ENCODE data around the gene LYRM7.
"Not testable (repeated sequence)": the region's sequence is repeated elsewhere in the genome, so short reads cannot be mapped to it uniquely, and the experiment has no call there.

LYRM7 gene

DNA sequence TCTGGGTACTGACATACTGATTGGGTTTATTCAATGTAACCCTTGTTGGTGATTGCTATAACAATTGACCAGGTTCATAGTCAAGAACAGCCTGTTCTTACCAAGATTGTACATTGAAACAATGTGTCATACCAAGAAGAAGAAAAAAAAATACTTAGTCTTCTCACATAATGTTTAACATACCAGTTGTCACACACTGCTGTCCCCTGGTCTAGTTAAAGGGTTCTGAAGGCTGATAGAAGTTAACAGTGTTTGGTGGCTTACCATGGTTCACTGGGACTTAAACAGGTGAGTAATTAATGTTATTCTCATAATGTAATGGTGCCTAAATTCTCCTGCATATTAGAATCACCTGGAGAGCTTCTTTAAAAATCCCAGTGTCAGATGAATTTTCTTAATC lies 74.6 kb downstream of the LYRM7 start:
- Mint-ChIP-seq H3K4me3 (no peak overlapping the region), H3K36me3 (peaks cover 0 to 4% of the 10 kb centered on the region in 2 donors), H3K9me3 (no peaks in the 10 kb centered on the region), H3K27ac (no peak overlapping the region), H3K27me3 (no peaks in the 10 kb centered on the region), H3K4me1 (peaks cover 16 to 41% of the 10 kb centered on the region in 2 donors)
- DNase-seq (no peak), ATAC-seq (replicated peaks) (no peak)

- ATAC-seq (replicated peaks) (no peak), DNase-seq (no peak)
- Mint-ChIP-seq H3K27ac (no peak overlapping the region), H3K36me3 (peaks cover 0 to 4% of the 10 kb centered on the region in 2 donors), H3K9me3 (no peaks in the 10 kb centered on the region), H3K27me3 (no peaks in the 10 kb centered on the region), H3K4me1 (peaks cover 20 to 47% of the 10 kb centered on the region in 2 donors), H3K4me3 (no peak overlapping the region)
These were observed 75.2 kb downstream of the LYRM7 start for GRCh38 chr5:131245948-131246347.

GRCh38 chr5:131246504-131246903 lies 75.8 kb downstream of the LYRM7 start:
- no peaks in the 10 kb centered on the region for H3K27me3 Mint-ChIP-seq
- no peak for ATAC-seq (replicated peaks)
- H3K4me1 Mint-ChIP-seq, result peaks cover 20 to 53% of the 10 kb centered on the region in 2 donors
- no peak for DNase-seq
- no peaks in the 10 kb centered on the region for H3K9me3 Mint-ChIP-seq
- H3K36me3 Mint-ChIP-seq, result peaks cover 0 to 2% of the 10 kb centered on the region in 2 donors
- no peak overlapping the region for H3K4me3 Mint-ChIP-seq
- no peak overlapping the region for H3K27ac Mint-ChIP-seq

DNA sequence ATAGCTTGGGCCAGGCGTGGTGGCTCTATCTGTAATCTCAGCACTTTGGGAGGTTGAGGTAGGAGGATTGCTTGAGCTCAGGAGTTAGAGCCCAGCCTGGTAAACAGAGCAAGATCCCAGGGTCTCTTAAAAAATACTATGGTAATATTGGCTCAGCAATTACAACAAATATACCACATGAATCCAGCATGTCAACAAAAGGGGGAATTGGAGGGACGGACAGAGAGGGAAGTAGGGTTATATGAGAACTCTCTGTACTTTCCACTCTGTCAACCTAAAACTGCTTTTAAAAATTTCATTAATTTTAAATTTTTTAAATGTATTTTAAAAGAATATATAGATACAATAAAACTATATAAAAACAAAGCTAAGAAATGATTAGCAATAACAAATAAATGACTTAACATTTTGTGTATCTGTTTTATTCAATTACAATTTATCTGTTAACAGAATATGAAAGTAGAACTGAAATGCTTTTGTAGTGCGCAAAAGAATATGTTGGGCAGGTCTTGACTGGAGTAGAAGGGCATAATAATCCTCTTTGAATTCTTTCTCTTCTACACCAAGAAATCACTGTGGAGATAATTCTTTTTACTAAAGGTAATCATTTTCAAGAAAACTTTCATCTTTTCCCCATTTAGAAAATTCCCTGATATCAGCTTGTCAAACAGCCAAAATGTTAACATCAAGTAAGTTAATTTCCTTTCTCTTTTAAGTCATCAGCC lies 80.2 kb downstream of the LYRM7 start:
- ATAC-seq (replicated peaks), result no peak
- Mint-ChIP-seq H3K9me3 (peaks cover 0 to 1% of the 10 kb centered on the region in 2 donors), H3K27ac (peak overlapping the region; percentile 51), H3K36me3 (peaks cover 0 to 3% of the 10 kb centered on the region in 2 donors), H3K4me1 (peaks cover 24 to 59% of the 10 kb centered on the region in 2 donors), H3K4me3 (peak overlapping the region; percentile 53 to 62), H3K27me3 (no peaks in the 10 kb centered on the region)
- DNase-seq, result no peak

- Mint-ChIP-seq H3K36me3 (peaks cover 5 to 12% of the 10 kb centered on the region in 2 donors), H3K4me1 (peaks cover 36 to 76% of the 10 kb centered on the region in 2 donors), H3K4me3 (peak overlapping the region; percentile 89 to 96), H3K27me3 (no peaks in the 10 kb centered on the region), H3K9me3 (peaks cover 0 to 1% of the 10 kb centered on the region in 2 donors), H3K27ac (peak overlapping the region; percentile 96)
- DNase-seq (peak; percentile 70), ATAC-seq (replicated peaks) (peak; percentile 87 to 89)
These were observed 82.1 kb downstream of the LYRM7 start for GRCh38 chr5:131252824-131253171.

GRCh38 chr5:131254025-131254424 lies 83.3 kb downstream of the LYRM7 start:
- Mint-ChIP-seq H3K4me3 (peak overlapping the region; percentile 39 to 51), H3K27ac (peak overlapping the region; percentile 22), H3K4me1 (peaks cover 40 to 80% of the 10 kb centered on the region in 2 donors), H3K36me3 (peaks cover 15 to 19% of the 10 kb centered on the region in 2 donors)
- ATAC-seq (replicated peaks); H3K9me3 Mint-ChIP-seq; DNase-seq; H3K27me3 Mint-ChIP-seq: not testable (repeated sequence)

DNA sequence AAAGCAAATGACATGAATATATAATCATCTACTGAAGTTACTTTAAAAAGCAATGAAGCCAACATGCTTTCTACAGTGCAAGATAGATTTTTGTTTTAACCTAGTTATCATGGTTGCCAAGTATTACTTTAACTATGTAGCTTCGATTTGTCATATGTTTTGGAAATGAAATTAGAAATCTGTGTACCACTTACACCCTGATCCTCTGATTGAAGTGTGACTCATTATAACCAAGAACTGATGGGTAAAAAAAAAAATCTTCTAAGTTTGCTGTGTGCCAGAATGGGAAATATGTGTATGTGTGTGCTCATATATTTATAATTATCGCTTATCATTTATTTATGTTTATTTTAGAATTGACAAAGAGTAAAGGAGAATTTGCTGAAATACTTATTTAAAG lies 84.0 kb downstream of the LYRM7 start:
- no peak for ATAC-seq (replicated peaks)
- Mint-ChIP-seq H3K27me3 (no peaks in the 10 kb centered on the region), H3K9me3 (peaks cover 0 to 1% of the 10 kb centered on the region in 2 donors), H3K36me3 (peaks cover 17 to 20% of the 10 kb centered on the region in 2 donors), H3K4me1 (peaks cover 37 to 79% of the 10 kb centered on the region in 2 donors), H3K4me3 (no peak overlapping the region), H3K27ac (no peak overlapping the region)
- DNase-seq, result no peak

All from stimulated activated naive B cell treated with anti-CD40 and anti-IgM and Interleukin-4, amounts not matched to agents 10 μg/mL and 1 μg/mL and 100 μg/mL, for 72 hours (primary cell).